ENCODE measurements around the gene GJE1.

Gene GJE1

GRCh38 chr6:142165227-142165626, 32.5 kb downstream of the GJE1 start:
- no peak for DNase-seq (ENCODE audit: low read depth, low spot score)

GRCh38 chr6:142167071-142167470, 34.3 kb downstream of the GJE1 start:
- DNase-seq (ENCODE audit: low read depth, low spot score) = no peak

- no peak for DNase-seq (ENCODE audit: low read depth, low spot score)
These were observed 34.8 kb downstream of the GJE1 start for GRCh38 chr6:142167486-142167885.

DNA sequence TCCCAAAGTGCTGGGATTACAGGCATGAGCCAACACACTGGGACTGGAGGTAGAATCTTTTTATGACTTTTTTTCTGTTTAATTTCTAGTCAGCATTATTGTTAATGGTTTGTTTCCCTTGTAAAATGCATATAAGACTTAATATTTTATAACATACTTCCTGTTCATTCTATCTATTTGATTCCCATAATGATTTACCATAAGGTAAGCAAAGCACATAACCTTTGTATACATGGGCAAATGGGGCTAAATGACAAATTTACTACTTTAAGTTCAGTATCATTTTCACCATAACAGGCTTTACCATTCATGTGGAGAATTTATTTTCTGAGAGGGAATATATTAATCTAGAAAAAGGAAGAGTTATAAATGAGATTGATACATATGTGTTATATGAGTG, 38.6 kb downstream of the GJE1 start:
- DNase-seq (ENCODE audit: low read depth, low spot score) = no peak

DNA sequence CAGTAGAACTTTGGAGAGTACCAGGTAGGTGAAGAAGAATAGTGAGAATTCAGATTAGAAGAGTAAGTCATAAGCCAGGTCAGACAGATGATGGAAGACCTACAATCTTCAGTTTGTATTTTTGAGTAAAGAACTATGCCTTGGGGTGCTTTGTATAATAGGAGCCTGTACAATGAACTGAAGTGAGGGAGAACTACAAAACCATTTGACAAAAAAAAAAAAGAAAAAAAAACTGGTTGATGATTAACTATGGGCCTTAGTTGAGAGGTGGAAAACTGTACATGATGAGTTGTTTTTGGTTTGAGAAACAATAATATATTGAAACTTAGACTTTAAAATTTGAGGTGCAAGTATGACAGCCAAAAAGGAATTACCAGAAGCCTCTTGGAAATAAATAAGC, 40.0 kb downstream of the GJE1 start:
- no peak for DNase-seq (ENCODE audit: low read depth, low spot score)

DNA sequence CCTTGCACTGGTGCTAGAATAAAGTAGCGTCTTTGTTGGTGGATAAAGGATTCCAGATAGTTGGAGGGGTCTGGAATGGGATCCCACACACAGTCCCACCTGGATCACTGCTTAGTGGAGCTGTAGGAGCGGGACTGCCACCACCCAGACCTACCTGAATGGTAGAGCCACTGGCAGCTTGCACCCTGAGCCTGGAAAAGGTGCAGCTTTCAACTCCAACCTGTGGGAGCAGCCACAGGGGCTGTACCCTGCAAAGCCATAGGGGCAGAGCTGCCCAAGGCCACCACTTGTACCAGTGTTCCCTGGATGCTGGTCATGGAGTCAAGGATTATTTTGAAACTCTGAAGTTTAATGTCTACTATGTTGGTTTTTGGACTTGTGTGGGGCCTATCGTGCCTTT, 41.3 kb downstream of the GJE1 start:
- DNase-seq (ENCODE audit: low read depth, low spot score) = no peak

DNA sequence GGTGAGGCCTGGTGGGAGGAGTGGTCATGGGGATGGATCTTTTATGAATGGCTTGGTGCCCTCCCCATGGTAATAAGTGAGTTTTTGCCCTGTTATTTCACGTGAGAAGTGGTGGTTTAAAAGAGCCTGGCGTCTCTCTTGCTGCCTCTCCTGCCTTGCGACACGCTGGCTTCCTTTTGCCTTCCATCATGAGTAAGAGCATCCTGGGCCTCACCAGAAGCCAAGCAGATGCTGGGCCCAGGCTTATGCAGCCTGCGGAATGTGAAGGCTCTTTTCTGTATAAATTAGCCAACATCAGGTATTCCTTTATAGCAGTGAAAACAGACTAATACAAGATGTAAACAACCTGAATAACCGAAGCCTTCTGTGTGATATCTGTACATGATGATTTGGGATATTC, 42.0 kb downstream of the GJE1 start:
- no peak for DNase-seq (ENCODE audit: low read depth, low spot score)

GRCh38 chr6:142178129-142178528, 45.4 kb downstream of the GJE1 start:
- DNase-seq (ENCODE audit: low read depth, low spot score) = no peak

- DNase-seq (ENCODE audit: low read depth, low spot score) = no peak
These were observed 49.3 kb downstream of the GJE1 start for GRCh38 chr6:142182004-142182403.

- DNase-seq (ENCODE audit: low read depth, low spot score) = no peak
These were observed 50.6 kb downstream of the GJE1 start for GRCh38 chr6:142183351-142183750.

- no peak for DNase-seq (ENCODE audit: low read depth, low spot score)
These were observed 51.6 kb downstream of the GJE1 start for GRCh38 chr6:142184307-142184706.

Measured in activated CD4-positive, CD25-positive, alpha-beta regulatory T cell treated with anti-CD3 and anti-CD28 coated beads, Interleukin-2, amount 50 U/mL, for 16 hours (primary cell).